Middle frontal gyrus (tissue), 1 donor: ENCODE measurements around the gene MYLK4.

Experiments used
- DNase-seq: peaks from one replicate; pipeline ENCODE4 v3.0.0-alpha.2; 2015; ENCODE audit warnings: low spot score; ENCODE audit errors: extremely low spot score

MYLK4 gene

GRCh38 chr6:2750832-2751231 lies at the start of gene MYLK4:
Gene MYLK4, minus strand, starts transcription at chr6:2750922. Its CDS starts 1,628 bp downstream, at chr6:2749294.
- DNase-seq: no peak

- DNase-seq: no peak
Observed at GRCh38 chr6:2799936-2800527, 49.3 kb upstream of the MYLK4 start.

DNA sequence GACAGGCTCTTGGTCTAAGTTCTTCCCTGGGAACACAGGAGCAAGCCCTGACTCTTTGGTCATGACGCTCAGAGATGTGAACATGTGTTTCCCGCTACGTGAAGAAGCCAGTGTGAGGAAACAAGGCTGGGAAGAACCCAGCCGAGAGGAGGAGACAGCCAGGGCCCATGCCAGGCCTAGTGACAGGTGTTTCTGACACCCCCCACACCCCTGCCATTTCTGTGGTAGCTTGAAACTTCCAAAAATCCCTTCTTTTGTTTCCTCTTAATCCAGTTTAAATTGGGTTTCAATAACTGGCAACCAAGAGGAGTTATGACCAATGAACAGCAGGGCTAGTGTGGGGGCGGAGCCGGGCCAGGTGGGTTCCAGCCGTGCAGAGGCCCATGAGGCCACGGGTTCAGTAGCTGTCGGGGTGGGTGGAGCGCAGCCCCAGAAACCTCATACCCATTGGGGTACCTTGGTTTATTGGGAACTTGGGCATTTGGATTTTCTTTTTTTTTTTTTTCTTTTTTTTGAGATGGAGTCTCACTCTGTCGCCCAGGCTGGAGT lies 47.9 kb upstream of the MYLK4 start:
- DNase-seq: no peak

GRCh38 chr6:2797564-2798031 lies 46.9 kb upstream of the MYLK4 start:
- DNase-seq: no peak

DNA sequence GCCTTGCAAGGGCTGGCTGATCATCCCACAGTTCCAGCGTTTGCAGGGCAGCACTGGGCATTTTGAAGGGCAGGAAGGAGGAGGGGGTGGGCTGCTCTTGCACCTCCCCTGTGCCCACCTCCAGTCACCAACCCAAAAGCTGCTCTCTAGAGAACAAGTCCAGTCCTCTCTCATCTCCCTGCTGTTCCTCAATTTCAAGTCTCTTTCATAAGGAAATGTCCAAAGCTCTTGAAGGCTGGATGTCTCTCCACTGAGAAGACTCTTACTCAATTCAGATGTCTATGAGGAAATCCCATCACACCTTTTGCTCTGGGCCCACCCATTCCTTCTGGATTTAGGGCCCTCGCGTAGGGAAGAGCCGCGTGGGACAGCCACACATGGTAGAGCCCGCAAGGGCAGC lies 46.1 kb upstream of the MYLK4 start:
- no peak for DNase-seq

DNA sequence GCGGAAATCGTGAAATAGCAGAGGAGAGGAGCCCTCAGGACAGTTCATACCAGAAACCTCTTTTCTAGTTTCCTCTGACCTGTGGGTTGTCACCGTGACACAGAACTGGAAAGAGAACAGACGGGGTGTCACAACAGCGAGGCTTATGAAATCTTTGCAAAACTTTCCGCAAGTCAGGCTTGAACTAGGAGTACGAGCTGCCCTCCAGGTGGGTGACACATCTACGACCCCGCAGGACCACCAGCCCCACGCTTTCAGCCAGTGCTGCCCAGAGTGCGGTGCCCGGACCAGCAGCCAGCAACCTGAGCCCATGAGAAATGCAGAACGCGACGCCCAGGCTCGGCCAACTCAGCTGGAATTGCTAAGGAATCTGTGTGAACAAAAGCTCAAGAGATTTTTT lies 45.2 kb upstream of the MYLK4 start:
- DNase-seq: no peak

DNA sequence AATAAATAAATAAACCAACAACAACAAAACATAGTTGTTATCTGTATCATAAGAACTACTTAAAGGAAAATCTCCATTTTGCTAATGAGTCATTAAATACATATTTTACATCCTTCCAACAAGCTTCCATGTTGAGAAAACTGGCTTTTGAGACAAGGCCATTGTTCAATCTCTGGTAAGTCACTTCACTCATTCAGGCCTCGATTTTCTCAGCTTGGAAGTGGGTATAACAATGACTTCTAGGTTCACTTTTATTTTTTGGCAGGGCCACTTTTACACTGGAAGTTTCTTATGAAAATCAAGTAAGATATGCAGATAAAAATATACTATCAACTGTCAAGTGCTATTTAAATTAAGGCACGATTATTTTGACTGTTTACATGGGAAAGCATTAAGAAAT lies 44.4 kb upstream of the MYLK4 start:
- no peak for DNase-seq

DNA sequence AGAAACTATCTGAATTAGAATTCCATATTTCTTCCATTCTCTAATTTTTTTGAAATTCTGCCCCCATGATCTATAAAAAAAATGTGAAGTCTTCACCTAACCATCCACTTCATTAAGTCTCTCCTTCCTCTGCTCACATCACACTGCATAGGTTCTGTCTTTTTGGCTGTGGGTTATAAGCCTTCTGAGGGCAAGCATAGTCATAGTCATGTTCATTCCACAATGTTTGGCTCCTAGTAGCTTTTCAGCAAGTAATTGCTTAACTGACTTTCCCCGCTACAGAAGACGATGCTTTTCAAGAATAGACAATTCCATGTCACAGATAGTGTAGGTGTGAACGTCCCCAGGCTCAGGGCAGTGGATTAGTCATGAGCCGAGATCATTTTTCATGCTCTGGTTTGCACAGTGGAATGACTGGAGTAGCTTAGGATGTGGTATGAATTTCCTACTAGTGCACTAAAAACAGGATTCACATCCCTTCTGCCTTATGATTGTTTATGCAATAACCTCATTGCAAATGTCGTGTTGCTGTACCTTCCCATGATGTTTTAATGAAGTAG lies 43.5 kb upstream of the MYLK4 start:
- DNase-seq: no peak

- peak; percentile 22 for DNase-seq
Observed at GRCh38 chr6:2793534-2794151, 42.9 kb upstream of the MYLK4 start.

DNA sequence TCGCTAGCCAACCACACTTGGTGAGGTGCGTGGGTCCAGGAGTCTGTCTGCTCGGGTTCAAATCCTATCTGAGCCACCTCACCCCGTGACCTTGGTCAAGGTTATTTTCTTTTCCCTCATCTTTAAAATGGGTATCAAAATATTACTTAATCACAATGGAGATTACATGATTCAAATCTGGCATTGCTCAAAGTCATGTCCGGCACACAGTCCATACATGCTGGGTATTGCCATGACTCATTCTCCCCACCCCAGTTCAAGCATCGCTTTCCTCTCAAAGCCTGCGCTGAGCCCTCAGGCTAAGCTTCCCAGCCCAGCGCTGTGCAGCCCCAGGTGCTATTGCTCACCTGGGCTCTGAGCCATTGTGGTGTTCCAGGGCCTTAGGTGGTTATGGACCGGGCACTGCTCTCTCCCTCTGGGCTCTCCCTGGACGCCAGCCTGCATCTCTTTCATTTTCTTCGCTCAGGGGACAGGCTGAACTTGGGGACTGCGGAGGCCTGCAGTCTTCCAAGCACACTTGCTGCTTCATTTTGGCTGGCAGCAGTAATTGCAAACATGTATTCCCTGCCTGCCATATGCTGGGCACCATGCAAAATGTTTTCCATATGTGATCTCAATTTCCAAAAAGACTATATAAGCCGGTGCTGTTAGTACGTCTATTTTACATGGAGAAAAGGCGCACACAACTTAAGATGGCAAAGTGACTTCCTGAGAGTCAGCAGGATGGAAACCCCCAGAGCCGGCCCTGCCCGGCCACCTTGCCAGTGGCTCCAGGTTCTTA lies 41.8 kb upstream of the MYLK4 start:
- DNase-seq: no peak

DNA sequence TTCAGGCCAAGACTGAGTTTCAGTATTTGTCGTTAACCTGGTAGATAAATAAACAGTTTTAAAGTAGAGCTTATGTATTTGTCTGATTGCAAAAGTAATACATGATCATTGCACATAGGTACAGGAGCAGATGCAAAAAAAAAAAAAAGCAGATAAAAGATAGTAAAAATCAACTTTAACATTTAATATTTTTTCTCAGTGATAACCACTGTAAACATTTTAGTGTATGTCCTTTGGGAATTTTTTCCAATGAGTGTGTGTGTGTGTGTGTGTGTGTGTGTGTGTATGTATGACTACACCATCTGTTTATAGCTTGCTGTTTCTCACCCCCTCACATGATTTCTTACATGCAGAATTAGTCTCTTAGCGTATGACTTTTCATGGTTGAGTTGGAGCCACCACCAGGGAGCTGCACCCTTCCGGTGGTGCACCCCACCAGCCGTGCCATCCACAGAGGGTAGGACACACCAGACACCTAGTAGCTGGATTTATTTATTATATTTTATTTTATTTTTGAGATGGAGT lies 40.8 kb upstream of the MYLK4 start:
- no peak for DNase-seq

GRCh38 chr6:2790588-2791449 lies 40.1 kb upstream of the MYLK4 start:
- DNase-seq: no peak

- DNase-seq: no peak
Observed at GRCh38 chr6:2786269-2786668, 35.5 kb upstream of the MYLK4 start.

DNA sequence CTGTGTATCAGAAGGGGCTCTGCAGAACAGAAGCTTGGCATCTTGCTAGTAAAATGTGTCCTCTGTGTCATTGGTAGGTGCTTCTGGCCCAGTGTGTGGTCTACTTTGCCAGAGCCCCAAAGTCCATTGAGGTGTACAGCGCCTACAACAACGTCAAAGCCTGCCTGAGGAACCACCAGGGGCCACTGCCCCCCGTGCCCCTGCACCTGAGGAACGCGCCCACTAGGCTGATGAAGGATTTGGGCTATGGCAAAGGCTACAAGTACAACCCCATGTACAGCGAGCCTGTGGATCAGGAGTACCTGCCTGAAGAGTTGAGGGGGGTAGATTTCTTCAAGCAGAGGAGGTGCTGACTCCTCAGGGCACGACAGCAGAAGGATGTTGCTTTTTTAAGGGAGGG lies 34.2 kb upstream of the MYLK4 start:
- DNase-seq: no peak

GRCh38 chr6:2784061-2784460 lies 33.3 kb upstream of the MYLK4 start:
- no peak for DNase-seq

DNA sequence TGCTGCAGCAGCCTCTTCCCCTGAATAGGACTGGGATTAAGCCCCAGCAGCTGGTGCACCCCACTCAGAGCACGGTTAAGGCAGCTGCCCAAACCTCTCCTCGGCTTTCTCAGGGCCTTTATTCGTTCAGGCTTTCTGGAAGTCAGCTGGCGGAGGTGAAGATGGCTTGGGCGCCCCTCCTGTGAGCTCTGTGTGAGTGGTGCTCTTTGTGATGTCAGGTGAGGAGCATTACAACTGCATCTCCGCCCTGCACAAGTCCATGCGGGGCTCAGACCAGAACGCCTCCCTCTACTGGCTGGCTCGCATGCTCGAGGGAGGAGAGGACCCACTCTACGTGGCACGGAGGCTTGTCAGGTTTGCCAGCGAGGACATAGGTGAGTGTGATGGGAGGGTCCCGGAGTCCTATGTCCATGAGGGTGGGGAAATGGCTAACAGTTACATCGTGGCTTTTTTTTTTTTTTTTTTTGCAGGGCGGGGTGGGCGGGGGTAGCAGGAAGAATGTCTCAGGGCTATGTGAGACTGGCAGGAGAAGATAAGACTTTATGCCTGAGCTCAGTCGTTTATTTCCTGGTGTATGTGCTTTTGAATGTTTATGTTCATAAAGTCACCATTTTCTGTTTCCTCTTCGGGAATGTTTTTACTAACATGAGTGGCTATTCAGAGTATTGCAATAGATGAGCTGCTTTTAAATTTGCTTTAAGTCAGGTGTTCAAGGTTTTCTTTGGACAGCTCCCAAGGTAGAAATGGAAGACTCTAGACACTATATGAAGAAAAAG lies 32.7 kb upstream of the MYLK4 start:
- DNase-seq: no peak

DNA sequence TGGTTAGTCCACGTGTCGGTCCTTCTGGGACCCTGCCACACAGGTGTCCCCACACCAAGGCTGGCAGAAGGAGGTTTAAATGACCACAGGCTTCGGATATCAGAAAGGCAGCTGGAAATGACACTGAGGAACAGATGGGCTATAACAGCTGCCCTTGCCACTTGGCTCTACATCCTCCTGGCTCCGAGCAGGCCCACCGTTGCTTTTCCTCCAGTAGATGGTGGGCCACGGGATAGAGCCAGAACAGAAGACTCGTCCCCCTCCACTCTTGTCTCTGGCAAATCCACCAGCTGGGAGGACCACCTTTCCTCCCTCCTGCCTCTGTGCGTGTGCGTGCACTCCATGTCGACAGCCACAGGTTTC lies 32.1 kb upstream of the MYLK4 start:
- DNase-seq: no peak

GRCh38 chr6:2782356-2782708 lies 31.6 kb upstream of the MYLK4 start:
- no peak for DNase-seq

GRCh38 chr6:2781685-2782355 lies 31.1 kb upstream of the MYLK4 start:
- no peak for DNase-seq
